SU-DHL-6 (cell line): ENCODE results near the gene PPID.

Source experiments
- H2AFZ ChIP-seq: fragments of 200-600 bp; sonication (generic); 2 replicates; pipeline ENCODE4 v1.6.1; 2014; ENCODE audit warnings: low read depth, mild to moderate bottlenecking, moderate library complexity, mixed read lengths, antibody characterized with exemption, low read length; ENCODE audit not compliant: severe bottlenecking
- H3F3A ChIP-seq: fragments of 200-600 bp; shearing (Covaris generic); 2 replicates; pipeline ENCODE4 v1.6.0; 2016; ENCODE audit warnings: antibody characterized with exemption, mild to moderate bottlenecking; ENCODE audit not compliant: insufficient read depth
- H3K27ac ChIP-seq: fragments of 200-600 bp; sonication (generic); 2 replicates; pipeline ENCODE4 v1.5.1; 2016; ENCODE audit warnings: low read depth, mild to moderate bottlenecking, low read length, moderate library complexity, mixed read lengths
- H3K27me3 ChIP-seq: fragments of 200-600 bp; sonication (generic), shearing (Covaris generic); 2 replicates; pipeline ENCODE4 v1.6.0; 2014; ENCODE audit warnings: mild to moderate bottlenecking, low read length
- H3K36me3 ChIP-seq: fragments of 200-600 bp; sonication (generic); 2 replicates; pipeline ENCODE4 v1.6.1; 2014; ENCODE audit warnings: mild to moderate bottlenecking, low read length, mixed read lengths
- H3K4me2 ChIP-seq: fragments of 300-600, 200-600 bp; shearing (Covaris generic), sonication (generic); 2 replicates; pipeline ENCODE4 v1.6.0; 2014; ENCODE audit warnings: low read length, low read depth, mild to moderate bottlenecking; ENCODE audit not compliant: poor library complexity, severe bottlenecking
- H3K4me3 ChIP-seq: fragments of 200-600 bp; sonication (generic); 2 replicates; pipeline ENCODE4 v1.5.1; 2014; ENCODE audit warnings: antibody characterized with exemption, low read length, mild to moderate bottlenecking, mixed read lengths; ENCODE audit not compliant: insufficient read depth, poor library complexity, severe bottlenecking
- H3K79me2 ChIP-seq: fragments of 200-600 bp; sonication (generic); 2 replicates; pipeline ENCODE4 v1.6.1; 2014; ENCODE audit warnings: mild to moderate bottlenecking, low read length, moderate library complexity; ENCODE audit not compliant: insufficient read depth
- H3K9ac ChIP-seq: fragments of 200-600 bp; sonication (generic); 2 replicates; pipeline ENCODE4 v1.7.0; 2014; ENCODE audit warnings: mild to moderate bottlenecking, low read length
- H3K9me2 ChIP-seq: fragments of 200-600 bp; sonication (generic); replicated peaks from 2 replicates; pipeline ENCODE4 v1.6.1; 2014; ENCODE audit warnings: low read length; ENCODE audit not compliant: insufficient read depth
- H3K9me3 ChIP-seq: fragments of 200-600 bp; sonication (generic); 2 replicates; pipeline ENCODE4 v1.6.1; 2014; ENCODE audit warnings: low read length, mixed read lengths; ENCODE audit not compliant: insufficient read depth
- H4K20me1 ChIP-seq: fragments of 200-600 bp; sonication (generic); 2 replicates; pipeline ENCODE4 v1.6.1; 2014; ENCODE audit warnings: low read depth, mild to moderate bottlenecking, antibody characterized with exemption, low read length, moderate library complexity, mixed read lengths
- EZH2phosphoT487 ChIP-seq: fragments of 200-600 bp; sonication (generic), shearing (Covaris generic); conservative IDR thresholded peaks from 2 replicates; pipeline ENCODE4 v1.6.1; 2018; ENCODE audit warnings: mild to moderate bottlenecking, antibody characterized with exemption, low read length, moderate library complexity, mixed read lengths
- TF ChIP-seq, protein P1 (sequence below): fragments of 200-600 bp; sonication (generic); IDR thresholded peaks from one replicate; pipeline ENCODE4 v1.5.1; 2017; ENCODE audit warnings: antibody characterized with exemption, mild to moderate bottlenecking, low read length, moderate library complexity; ENCODE audit not compliant: insufficient read depth, poor library complexity, severe bottlenecking

Gene PPID

DNA sequence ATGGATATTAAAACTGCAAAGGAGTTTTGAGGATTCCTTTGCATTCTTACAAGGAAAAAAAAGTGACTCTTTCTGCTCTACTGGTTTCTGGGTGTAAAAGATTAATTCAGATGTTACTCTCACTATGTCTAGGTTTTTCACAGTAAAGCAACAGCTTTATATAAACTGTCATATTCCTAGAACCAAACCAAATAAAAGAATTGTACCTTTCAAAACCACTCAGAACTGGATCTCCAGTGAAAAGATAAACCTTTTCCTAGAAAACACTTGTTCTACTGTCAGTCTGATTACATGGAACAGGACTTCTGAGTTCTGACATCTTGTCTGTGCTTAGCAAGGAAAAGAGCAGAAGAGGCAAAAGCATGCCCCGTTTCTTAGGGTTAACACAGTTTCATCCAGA lies 5.0 kb upstream of the PPID start:
- Histone ChIP-seq H3K9me2 (no peaks in the 10 kb centered on the region), H3K9ac (no peak overlapping the region), H3K4me3 (no peak overlapping the region), H3K4me2 (no peak overlapping the region), H3K27me3 (no peaks in the 10 kb centered on the region), H3K36me3 (no peaks in the 10 kb centered on the region), H3K79me2 (no peaks in the 10 kb centered on the region), H2AFZ (no peak overlapping the region), H3K9me3 (no peaks in the 10 kb centered on the region), H4K20me1 (no peaks in the 10 kb centered on the region), H3F3A (no peaks in the 10 kb centered on the region), H3K27ac (no peak overlapping the region)
- TF ChIP-seq EZH2phosphoT487, result no peak
- TF ChIP-seq, protein P1, sequence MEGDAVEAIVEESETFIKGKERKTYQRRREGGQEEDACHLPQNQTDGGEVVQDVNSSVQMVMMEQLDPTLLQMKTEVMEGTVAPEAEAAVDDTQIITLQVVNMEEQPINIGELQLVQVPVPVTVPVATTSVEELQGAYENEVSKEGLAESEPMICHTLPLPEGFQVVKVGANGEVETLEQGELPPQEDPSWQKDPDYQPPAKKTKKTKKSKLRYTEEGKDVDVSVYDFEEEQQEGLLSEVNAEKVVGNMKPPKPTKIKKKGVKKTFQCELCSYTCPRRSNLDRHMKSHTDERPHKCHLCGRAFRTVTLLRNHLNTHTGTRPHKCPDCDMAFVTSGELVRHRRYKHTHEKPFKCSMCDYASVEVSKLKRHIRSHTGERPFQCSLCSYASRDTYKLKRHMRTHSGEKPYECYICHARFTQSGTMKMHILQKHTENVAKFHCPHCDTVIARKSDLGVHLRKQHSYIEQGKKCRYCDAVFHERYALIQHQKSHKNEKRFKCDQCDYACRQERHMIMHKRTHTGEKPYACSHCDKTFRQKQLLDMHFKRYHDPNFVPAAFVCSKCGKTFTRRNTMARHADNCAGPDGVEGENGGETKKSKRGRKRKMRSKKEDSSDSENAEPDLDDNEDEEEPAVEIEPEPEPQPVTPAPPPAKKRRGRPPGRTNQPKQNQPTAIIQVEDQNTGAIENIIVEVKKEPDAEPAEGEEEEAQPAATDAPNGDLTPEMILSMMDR, result no peak

DNA sequence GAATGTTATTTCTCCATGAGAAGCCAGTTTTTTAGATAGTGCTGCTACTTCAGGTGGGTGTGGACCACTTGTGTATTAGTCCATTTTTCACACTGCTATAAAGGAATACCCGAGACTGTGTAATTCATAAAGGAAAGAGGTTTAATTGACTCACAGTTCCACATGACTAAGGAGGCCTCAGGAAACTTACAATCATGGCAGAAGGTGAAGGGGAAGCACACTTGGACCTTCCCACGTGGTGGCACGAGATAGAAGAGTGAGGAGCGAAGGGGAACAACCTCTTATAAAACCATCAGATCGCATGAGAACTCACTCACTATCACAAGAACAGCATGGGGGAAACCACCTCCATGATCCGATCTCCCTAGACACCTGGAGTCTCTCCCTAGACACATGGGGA lies 3.4 kb upstream of the PPID start:
- no peak overlapping the region for H2AFZ ChIP-seq
- no peak overlapping the region for H3K9ac ChIP-seq
- no peaks in the 10 kb centered on the region for H3F3A ChIP-seq
- no peaks in the 10 kb centered on the region for H4K20me1 ChIP-seq
- no peaks in the 10 kb centered on the region for H3K36me3 ChIP-seq
- no peak overlapping the region for H3K4me3 ChIP-seq
- no peak overlapping the region for H3K27ac ChIP-seq
- H3K27me3 ChIP-seq, result no peaks in the 10 kb centered on the region
- H3K4me2 ChIP-seq, result no peak overlapping the region
- no peaks in the 10 kb centered on the region for H3K9me3 ChIP-seq
- H3K9me2 ChIP-seq, result no peaks in the 10 kb centered on the region
- TF ChIP-seq EZH2phosphoT487, result no peak
- TF ChIP-seq, protein P1, result no peak
- peaks cover 16% of the 10 kb centered on the region for H3K79me2 ChIP-seq

DNA sequence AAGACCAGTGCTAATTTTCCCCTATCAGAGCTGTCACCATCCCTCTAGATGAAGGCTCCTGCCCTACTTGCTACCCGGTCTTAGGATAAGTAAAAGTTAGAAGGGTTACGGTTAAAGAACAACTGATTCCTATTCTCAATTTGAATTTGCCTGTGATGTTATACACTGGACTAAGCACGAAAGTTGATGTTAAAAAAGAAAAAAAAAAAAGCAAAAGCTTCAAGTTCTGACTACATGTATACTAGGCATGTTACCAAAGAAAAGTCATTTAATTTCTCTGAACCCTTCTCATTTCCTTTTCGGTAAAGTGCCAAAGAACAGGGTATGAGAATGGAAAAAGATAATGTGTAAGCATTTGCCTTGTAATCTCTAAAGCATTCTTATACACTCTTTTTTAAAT lies 1.4 kb upstream of the PPID start:
- no peak overlapping the region for H3K27ac ChIP-seq
- peaks cover 24% of the 10 kb centered on the region for H3K79me2 ChIP-seq
- H3K9me2 ChIP-seq, result no peaks in the 10 kb centered on the region
- no peaks in the 10 kb centered on the region for H3K36me3 ChIP-seq
- H3K4me2 ChIP-seq, result no peak overlapping the region
- no peak overlapping the region for H3K9ac ChIP-seq
- no peaks in the 10 kb centered on the region for H3K9me3 ChIP-seq
- H4K20me1 ChIP-seq, result no peaks in the 10 kb centered on the region
- no peak overlapping the region for H3K4me3 ChIP-seq
- H3K27me3 ChIP-seq, result no peaks in the 10 kb centered on the region
- TF ChIP-seq, protein P1, result no peak
- no peak for TF ChIP-seq EZH2phosphoT487
- H3F3A ChIP-seq, result no peaks in the 10 kb centered on the region
- H2AFZ ChIP-seq, result no peak overlapping the region
